BLaER1 treated with 17β-estradiol and CSF1 and Interleukin-3, amounts not matched to agents 10 nM and 100 nM (cell line): ENCODE measurements around the gene SLC6A7.

Experiments
- H3K27ac ChIP-seq, 11 experiments: shearing (Covaris generic); formaldehyde crosslinking; 2 replicates each; pipeline ENCODE4 v1.8.1; 2022
- H3K27me3 ChIP-seq, 11 experiments: shearing (Covaris generic); formaldehyde crosslinking; 2 replicates each; pipeline ENCODE4 v1.8.1; 2022
- H3K36me3 ChIP-seq, 11 experiments: shearing (Covaris generic); formaldehyde crosslinking; 2 replicates each; pipeline ENCODE4 v1.8.1; 2022
- H3K4me1 ChIP-seq, 10 experiments: shearing (Covaris generic); formaldehyde crosslinking; 2 replicates each; pipeline ENCODE4 v1.8.1; 2022
- H3K4me2 ChIP-seq, 11 experiments: shearing (Covaris generic); formaldehyde crosslinking; 2 replicates each; pipeline ENCODE4 v1.8.1; 2022
- H3K4me3 ChIP-seq, 10 experiments: shearing (Covaris generic); formaldehyde crosslinking; 2 replicates each; pipeline ENCODE4 v1.8.1; 2022
- H3K9ac ChIP-seq, 11 experiments: shearing (Covaris generic); formaldehyde crosslinking; 2 replicates each; pipeline ENCODE4 v1.8.1; 2022
- H3K9me3 ChIP-seq, 11 experiments: shearing (Covaris generic); formaldehyde crosslinking; replicated peaks in 1 of 11; 2 replicates each; pipeline ENCODE4 v1.8.1; 2022
- H4K20me1 ChIP-seq, 11 experiments: shearing (Covaris generic); formaldehyde crosslinking; 2 replicates each; pipeline ENCODE4 v1.8.1; 2022
- Cebpa-rat ChIP-seq, 11 experiments: shearing (Covaris generic); IDR thresholded peaks; 2 replicates each; pipeline ENCODE4 v1.8.1; 2022

The SLC6A7 gene

GRCh38 chr5:150174285-150174684 lies 15.6 kb upstream of the SLC6A7 start:
- TF ChIP-seq Cebpa-rat (IDR thresholded peaks at IDR 0.05), result no peak
- no peak overlapping the region for H3K9ac ChIP-seq
- H4K20me1 ChIP-seq, result no peaks in the 10 kb centered on the region
- no peaks in the 10 kb centered on the region for H3K9me3 ChIP-seq
- no peaks in the 10 kb centered on the region for H3K27me3 ChIP-seq
- no peak overlapping the region for H3K4me3 ChIP-seq
- peaks cover 0 to 33% (median 13%) of the 10 kb centered on the region in 10 experiments; a peak in 13 of 20 replicates for H3K4me1 ChIP-seq
- no peaks in the 10 kb centered on the region for H3K36me3 ChIP-seq
- no peak overlapping the region for H3K27ac ChIP-seq
- H3K4me2 ChIP-seq, result peak overlapping the region in 4 of 11 experiments; percentile 2 to 21 (median 18); a peak in 2 of 22 replicates

- Histone ChIP-seq H3K9ac (no peak overlapping the region), H3K27ac (no peak overlapping the region), H4K20me1 (no peaks in the 10 kb centered on the region), H3K4me3 (no peak overlapping the region), H3K4me1 (peaks cover 0 to 33% (median 13%) of the 10 kb centered on the region in 10 experiments; a peak in 13 of 20 replicates), H3K9me3 (no peaks in the 10 kb centered on the region), H3K36me3 (no peaks in the 10 kb centered on the region), H3K4me2 (peak overlapping the region in 1 of 11 experiments; percentile 10; a peak in 1 of 22 replicates), H3K27me3 (no peaks in the 10 kb centered on the region)
- no peak for TF ChIP-seq Cebpa-rat (IDR thresholded peaks at IDR 0.05)
Observed at GRCh38 chr5:150175076-150175475, 14.8 kb upstream of the SLC6A7 start.

GRCh38 chr5:150175536-150175935 lies 14.3 kb upstream of the SLC6A7 start:
- no peak for TF ChIP-seq Cebpa-rat (IDR thresholded peaks at IDR 0.05)
- no peak overlapping the region for H3K4me3 ChIP-seq
- H3K4me2 ChIP-seq, result peak overlapping the region in 2 of 11 experiments; percentile 10 to 49; a peak in 2 of 22 replicates
- no peaks in the 10 kb centered on the region for H3K27me3 ChIP-seq
- no peaks in the 10 kb centered on the region for H3K36me3 ChIP-seq
- H3K27ac ChIP-seq, result no peak overlapping the region
- no peaks in the 10 kb centered on the region for H3K9me3 ChIP-seq
- H4K20me1 ChIP-seq, result no peaks in the 10 kb centered on the region
- peaks cover 4 to 37% (median 17%) of the 10 kb centered on the region in 10 experiments for H3K4me1 ChIP-seq
- no peak overlapping the region for H3K9ac ChIP-seq

GRCh38 chr5:150176745-150177477 lies 13.0 kb upstream of the SLC6A7 start:
- H3K9ac ChIP-seq, result no peak overlapping the region
- H3K4me3 ChIP-seq, result no peak overlapping the region
- no peak for TF ChIP-seq Cebpa-rat (IDR thresholded peaks at IDR 0.05)
- no peaks in the 10 kb centered on the region for H3K36me3 ChIP-seq
- H3K9me3 ChIP-seq, result no peaks in the 10 kb centered on the region
- H4K20me1 ChIP-seq, result no peaks in the 10 kb centered on the region
- H3K27ac ChIP-seq, result no peak overlapping the region
- peaks cover 10 to 41% (median 22%) of the 10 kb centered on the region in 10 experiments for H3K4me1 ChIP-seq
- peak overlapping the region in 5 of 11 experiments; percentile 20 to 49 (median 43); a peak in 9 of 22 replicates for H3K4me2 ChIP-seq
- H3K27me3 ChIP-seq, result no peaks in the 10 kb centered on the region

GRCh38 chr5:150177721-150178120 lies 12.1 kb upstream of the SLC6A7 start:
- peaks cover 10 to 41% (median 22%) of the 10 kb centered on the region in 10 experiments for H3K4me1 ChIP-seq

GRCh38 chr5:150178262-150178661 lies 11.6 kb upstream of the SLC6A7 start:
- no peak overlapping the region for H3K9ac ChIP-seq
- no peak overlapping the region for H3K4me2 ChIP-seq
- no peak overlapping the region for H3K4me3 ChIP-seq
- H3K27ac ChIP-seq, result no peak overlapping the region
- no peaks in the 10 kb centered on the region for H4K20me1 ChIP-seq
- H3K4me1 ChIP-seq, result peaks cover 10 to 40% (median 22%) of the 10 kb centered on the region in 10 experiments
- no peaks in the 10 kb centered on the region for H3K27me3 ChIP-seq
- H3K36me3 ChIP-seq, result no peaks in the 10 kb centered on the region
- H3K9me3 ChIP-seq, result no peaks in the 10 kb centered on the region
- no peak for TF ChIP-seq Cebpa-rat (IDR thresholded peaks at IDR 0.05)

More at GRCh38 chr5:150177721-150178120, 12.1 kb upstream of the SLC6A7 start:
- H3K4me3 ChIP-seq, result no peak overlapping the region
- H3K9me3 ChIP-seq, result no peaks in the 10 kb centered on the region
- no peaks in the 10 kb centered on the region for H3K27me3 ChIP-seq
- H3K36me3 ChIP-seq, result no peaks in the 10 kb centered on the region
- H3K9ac ChIP-seq, result no peak overlapping the region
- H3K4me2 ChIP-seq, result no peak overlapping the region
- H3K27ac ChIP-seq, result no peak overlapping the region
- H4K20me1 ChIP-seq, result no peaks in the 10 kb centered on the region
- TF ChIP-seq Cebpa-rat (IDR thresholded peaks at IDR 0.05), result no peak

- H4K20me1 ChIP-seq, result no peaks in the 10 kb centered on the region
- H3K9ac ChIP-seq, result no peak overlapping the region
- no peaks in the 10 kb centered on the region for H3K27me3 ChIP-seq
- no peak for TF ChIP-seq Cebpa-rat (IDR thresholded peaks at IDR 0.05)
- H3K36me3 ChIP-seq, result no peaks in the 10 kb centered on the region
- H3K9me3 ChIP-seq, result no peaks in the 10 kb centered on the region
- peaks cover 10 to 38% (median 22%) of the 10 kb centered on the region in 10 experiments for H3K4me1 ChIP-seq
- H3K4me2 ChIP-seq, result no peak overlapping the region
- H3K27ac ChIP-seq, result no peak overlapping the region
- H3K4me3 ChIP-seq, result no peak overlapping the region
Observed at GRCh38 chr5:150179019-150179620, 10.7 kb upstream of the SLC6A7 start.

GRCh38 chr5:150180241-150181026 lies 9.4 kb upstream of the SLC6A7 start:
- Histone ChIP-seq H3K4me3 (no peak overlapping the region), H3K27ac (peak overlapping the region in 6 of 11 experiments; percentile 0 to 44 (median 17); a peak in 7 of 22 replicates), H3K27me3 (no peaks in the 10 kb centered on the region), H3K36me3 (no peaks in the 10 kb centered on the region), H3K9me3 (no peaks in the 10 kb centered on the region), H3K4me2 (peak overlapping the region in 10 of 11 experiments; percentile 3 to 63 (median 43); a peak in 15 of 22 replicates), H4K20me1 (no peaks in the 10 kb centered on the region), H3K4me1 (peaks cover 16 to 37% (median 27%) of the 10 kb centered on the region in 10 experiments), H3K9ac (peak overlapping the region in 4 of 11 experiments; percentile 8 to 57 (median 18); a peak in 2 of 22 replicates)
- no peak for TF ChIP-seq Cebpa-rat (IDR thresholded peaks at IDR 0.05)

- Histone ChIP-seq H3K27ac (no peak overlapping the region), H3K4me3 (no peak overlapping the region), H4K20me1 (no peaks in the 10 kb centered on the region), H3K4me1 (peaks cover 19 to 37% (median 25%) of the 10 kb centered on the region in 10 experiments), H3K36me3 (no peaks in the 10 kb centered on the region), H3K9ac (peak overlapping the region in 3 of 11 experiments; percentile 8 to 19 (median 16); a peak in 1 of 22 replicates), H3K27me3 (no peaks in the 10 kb centered on the region), H3K9me3 (no peaks in the 10 kb centered on the region), H3K4me2 (peak overlapping the region in 10 of 11 experiments; percentile 3 to 63 (median 43); a peak in 14 of 22 replicates)
- TF ChIP-seq Cebpa-rat (IDR thresholded peaks at IDR 0.05), result no peak
Observed at GRCh38 chr5:150181027-150181426, 8.8 kb upstream of the SLC6A7 start.
